Esophagus squamous epithelium (tissue), 5 donors: ENCODE results near the gene PKN1. TPM values are rescaled to one million over a fixed set of nuclear protein-coding genes. Genes with fewer than 3 reads are reported as not detected.

Experiments used
- DNase-seq: peaks from one replicate; lab custom pipeline; 2025; lab: John Stamatoyannopoulos, UW
- H3K27ac ChIP-seq, 4 donors: fragments of 200-600 bp; sonication (generic); one replicate each; pipeline ENCODE4 v1.5.1; 2016 to 2019; ENCODE audit warnings: mild to moderate bottlenecking in 1 of 4
- H3K27me3 ChIP-seq, 4 donors: fragments of 200-600 bp; sonication (generic); 1 replicate in 3 of 4; 2 replicates in 1 of 4; pipeline versions ENCODE4 v1.5.1 to v1.6.0; 2017 to 2021; ENCODE audit warnings: antibody characterized with exemption in 1 of 4
- H3K36me3 ChIP-seq, 3 donors: fragments of 200-600 bp; sonication (generic); one replicate each; pipeline ENCODE4 v1.5.1; 2016 to 2019
- H3K4me1 ChIP-seq, 3 donors: fragments of 200-600 bp; sonication (generic); one replicate each; pipeline ENCODE4 v1.5.1; 2017 to 2019
- H3K4me3 ChIP-seq, 4 donors: fragments of 200-600 bp; sonication (generic); 1 replicate in 3 of 4; 2 replicates in 1 of 4; pipeline ENCODE4 v1.5.1; 2016 to 2019; ENCODE audit warnings: mild to moderate bottlenecking in 2 of 4, moderate library complexity in 1 of 4
- H3K9me3 ChIP-seq, 3 donors: fragments of 200-600 bp; sonication (generic); one replicate each; pipeline ENCODE4 v1.5.1; 2016 to 2019
- CTCF ChIP-seq, 6 experiments: fragments of 450-650 bp in 4 of 6; fragments of 200-600 bp in 2 of 6; sonication (generic) in 2 of 6; IDR thresholded peaks; one replicate each; pipeline ENCODE4 v1.5.1; 2016 to 2019; ENCODE audit warnings: antibody characterized with exemption in 6 of 6, mild to moderate bottlenecking in 4 of 6, moderate library complexity in 4 of 6
- POLR2A ChIP-seq, 4 donors: fragments of 450-650 bp; IDR thresholded peaks; one replicate each; pipeline ENCODE4 v1.6.1; 2017; ENCODE audit warnings: antibody characterized with exemption in 4 of 4, mild to moderate bottlenecking in 4 of 4, moderate library complexity in 3 of 4
- WGBS, 2 donors: methylation state at CpG; one replicate each; pipeline ENCODE4 v1.1.5; 2018; 5-methylcytosine and 5-hydroxymethylcytosine counted together
- intact Hi-C: fragments of 100-400 bp; cut with DNase I; formaldehyde crosslinking; loops from one replicate; pipeline ENCODE4 v1.15.0; 2022
- total RNA-seq, 4 donors: library from RNA; depleted of rRNA; stranded (reverse); fragments of >200 nt; gene quantifications; one replicate each; pipeline ENCODE4 v1.1.0, GENCODE V29; 2016
- donor health status: DM: yes; HTN: yes; CAD: no.

Gene PKN1
- total RNA-seq, 4 donors from 2014 or later: 6.1 to 38.3 (median 21.0) TPM

DNA sequence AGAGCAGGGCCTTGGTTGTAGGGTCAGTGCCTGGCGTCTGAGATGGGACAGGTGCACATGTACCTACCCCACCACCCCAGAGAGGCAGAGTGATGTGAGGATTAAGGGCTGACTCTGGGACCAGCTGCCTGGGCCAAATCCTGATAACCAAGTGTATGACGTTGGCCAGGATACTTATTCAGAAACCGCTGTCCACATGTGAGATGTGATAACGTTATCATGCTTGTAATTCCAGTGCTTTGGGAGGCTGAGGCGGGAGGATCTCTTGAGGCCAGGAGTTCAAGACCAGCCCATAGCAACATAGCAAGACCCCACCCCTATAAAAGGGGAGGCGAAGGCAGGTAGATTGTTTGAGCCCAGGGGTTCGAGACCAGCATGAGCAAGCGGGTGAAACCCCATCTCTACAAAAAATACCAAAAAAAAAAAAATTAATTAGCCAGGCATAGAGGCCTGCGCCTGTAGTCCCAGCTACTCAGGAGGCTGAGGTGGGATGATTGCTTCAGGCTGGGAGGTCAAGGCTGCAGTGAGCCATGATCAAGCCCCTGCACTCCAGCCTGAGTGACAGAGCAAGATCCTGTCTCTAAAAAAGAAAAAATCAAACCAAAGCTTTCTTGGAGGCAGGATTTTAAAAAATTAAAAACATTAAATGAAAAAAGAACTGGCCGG lies 41.8 kb upstream of the PKN1 start:
- Histone ChIP-seq H3K27me3 (no peaks in the 10 kb centered on the region), H3K9me3 (no peaks in the 10 kb centered on the region), H3K36me3 (peaks cover 0 to 48% (median 4%) of the 10 kb centered on the region in 3 donors), H3K4me1 (no peaks in the 10 kb centered on the region), H3K4me3 (no peak overlapping the region), H3K27ac (no peak overlapping the region)
- 88 to 92% methylated on average over 7 to 10 of the region's 10 CpGs for WGBS, 2 donors
- intact Hi-C loops: no loop called here
- TF ChIP-seq CTCF (IDR thresholded peaks at IDR 0.05) (no peak), POLR2A (IDR thresholded peaks at IDR 0.05) (no peak)
- no peak for DNase-seq

DNA sequence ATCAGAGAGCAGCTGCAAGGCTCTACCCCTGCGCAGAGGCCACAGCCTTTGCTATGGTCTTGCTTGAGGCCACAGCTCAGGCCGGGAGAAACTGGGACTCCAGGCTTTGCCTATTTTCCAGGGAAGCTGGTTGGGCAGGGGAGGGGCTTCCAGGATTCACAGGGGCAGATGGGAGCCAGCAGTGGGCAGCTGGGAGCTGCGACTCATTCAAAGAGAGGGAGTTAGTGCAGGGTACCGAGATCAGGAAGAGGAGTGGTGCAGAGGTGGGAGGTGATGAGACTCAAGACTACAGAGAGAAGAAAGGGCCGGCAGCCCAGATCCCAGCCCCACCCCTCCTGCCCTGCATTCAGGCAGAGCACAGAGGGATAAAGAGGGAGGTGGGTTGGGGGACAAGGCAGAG lies 39.8 kb upstream of the PKN1 start:
- H3K27ac ChIP-seq: no peak overlapping the region
- DNase-seq: no peak
- H3K9me3 ChIP-seq: no peaks in the 10 kb centered on the region
- WGBS, 2 donors: 67 to 77% methylated on average over 5 of the region's 5 CpGs
- intact Hi-C loops: no loop called here
- TF ChIP-seq POLR2A (IDR thresholded peaks at IDR 0.05) (no peak), CTCF (IDR thresholded peaks at IDR 0.05) (no peak)
- no peaks in the 10 kb centered on the region for H3K4me1 ChIP-seq
- H3K36me3 ChIP-seq: peaks cover 0 to 48% (median 4%) of the 10 kb centered on the region in 3 donors
- H3K27me3 ChIP-seq: no peaks in the 10 kb centered on the region
- no peak overlapping the region for H3K4me3 ChIP-seq

- intact Hi-C loops: no loop called here
- H3K36me3 ChIP-seq: peaks cover 0 to 48% (median 4%) of the 10 kb centered on the region in 3 donors
- no peak for TF ChIP-seq POLR2A (IDR thresholded peaks at IDR 0.05)
- TF ChIP-seq CTCF (IDR thresholded peaks at IDR 0.05): no peak
These were observed 38.9 kb upstream of the PKN1 start for GRCh38 chr19:14394167-14394566.

GRCh38 chr19:14395262-14395661 lies 37.8 kb upstream of the PKN1 start:
- intact Hi-C loops: no loop called here
- H3K36me3 ChIP-seq: peaks cover 0 to 54% (median 4%) of the 10 kb centered on the region in 3 donors
- WGBS, 2 donors: 87 to 92% methylated on average over 9 of the region's 9 CpGs

More at GRCh38 chr19:14394167-14394566, 38.9 kb upstream of the PKN1 start:
- H3K4me1 ChIP-seq: no peaks in the 10 kb centered on the region
- no peak overlapping the region for H3K4me3 ChIP-seq
- no peaks in the 10 kb centered on the region for H3K27me3 ChIP-seq
- H3K27ac ChIP-seq: no peak overlapping the region
- H3K9me3 ChIP-seq: no peaks in the 10 kb centered on the region
- no peak for DNase-seq
- 82 to 95% methylated on average over 8 to 9 of the region's 9 CpGs for WGBS, 2 donors

More at GRCh38 chr19:14395262-14395661, 37.8 kb upstream of the PKN1 start:
- H3K27me3 ChIP-seq: no peaks in the 10 kb centered on the region
- no peak overlapping the region for H3K4me3 ChIP-seq
- TF ChIP-seq POLR2A (IDR thresholded peaks at IDR 0.05) (no peak), CTCF (IDR thresholded peaks at IDR 0.05) (no peak)
- no peak for DNase-seq
- no peaks in the 10 kb centered on the region for H3K9me3 ChIP-seq
- H3K4me1 ChIP-seq: no peaks in the 10 kb centered on the region
- H3K27ac ChIP-seq: no peak overlapping the region
